GM12892 (cell line): ENCODE measurements around the gene ATP10A.

Experiments used
- DNase-seq: peaks from one replicate; pipeline ENCODE4 v3.0.0; 2011; ENCODE audit not compliant: insufficient read length
- FAIRE-seq: peaks from 2 replicates; lab custom pipeline; 2011; peaks lifted over from hg19 to GRCh38; lab: Jason Lieb, UNC
- POLR2A ChIP-seq: IDR thresholded peaks from 2 replicates; pipeline ENCODE4 v1.6.1; 2011; ENCODE audit warnings: low read depth, low read length, control low read depth
- POLR2AphosphoS5 ChIP-seq: IDR thresholded peaks from 2 replicates; pipeline ENCODE4 v1.6.1; 2011; ENCODE audit warnings: low read depth, low read length, control low read depth
- TAF1 ChIP-seq: IDR thresholded peaks from 2 replicates; pipeline ENCODE4 v1.6.1; 2011; ENCODE audit warnings: low read depth, mild to moderate bottlenecking, control low read depth, low read length, borderline replicate concordance

The ATP10A gene

GRCh38 chr15:25787855-25788520, 75.1 kb downstream of the ATP10A start:
- TF ChIP-seq POLR2AphosphoS5 (no peak), TAF1 (no peak), POLR2A (no peak)
- DNase-seq (no peak), FAIRE-seq (no peak)

GRCh38 chr15:25787381-25787780, 75.7 kb downstream of the ATP10A start:
- FAIRE-seq (no peak), DNase-seq (no peak)
- TF ChIP-seq POLR2AphosphoS5 (no peak), TAF1 (no peak), POLR2A (no peak)

- DNase-seq, result no peak
- FAIRE-seq, result no peak
- no peak for TF ChIP-seq POLR2A
- TF ChIP-seq POLR2AphosphoS5, result no peak
- TF ChIP-seq TAF1, result no peak
These were observed 77.1 kb downstream of the ATP10A start for GRCh38 chr15:25786040-25786439.

GRCh38 chr15:25785641-25786025, 77.5 kb downstream of the ATP10A start:
- TF ChIP-seq POLR2AphosphoS5 (no peak), TAF1 (no peak), POLR2A (no peak)
- DNase-seq (no peak), FAIRE-seq (no peak)

- DNase-seq (no peak), FAIRE-seq (no peak)
- TF ChIP-seq TAF1 (no peak), POLR2A (no peak), POLR2AphosphoS5 (no peak)
These were observed 78.1 kb downstream of the ATP10A start for GRCh38 chr15:25784876-25785640.

GRCh38 chr15:25783607-25784540, 79.3 kb downstream of the ATP10A start:
- no peak for DNase-seq

GRCh38 chr15:25783134-25783533, 80.0 kb downstream of the ATP10A start:
- TF ChIP-seq POLR2AphosphoS5, result no peak
- no peak for TF ChIP-seq TAF1
- TF ChIP-seq POLR2A, result no peak
- DNase-seq (no peak), FAIRE-seq (no peak)

More at GRCh38 chr15:25783607-25784540, 79.3 kb downstream of the ATP10A start:
- FAIRE-seq, result no peak
- TF ChIP-seq POLR2A (no peak), POLR2AphosphoS5 (no peak), TAF1 (no peak)

- no peak for FAIRE-seq
These were observed 82.5 kb downstream of the ATP10A start for GRCh38 chr15:25780479-25781255.

GRCh38 chr15:25778161-25778560, 85.0 kb downstream of the ATP10A start:
- DNase-seq, result no peak
- no peak for FAIRE-seq

More at GRCh38 chr15:25780479-25781255, 82.5 kb downstream of the ATP10A start:
- no peak for TF ChIP-seq POLR2A
- no peak for TF ChIP-seq POLR2AphosphoS5
- DNase-seq, result no peak

GRCh38 chr15:25777037-25777436, 86.1 kb downstream of the ATP10A start:
- TF ChIP-seq POLR2A, result no peak
- FAIRE-seq (no peak), DNase-seq (no peak)

More at GRCh38 chr15:25778161-25778560, 85.0 kb downstream of the ATP10A start:
- TF ChIP-seq POLR2AphosphoS5 (no peak), TAF1 (no peak), POLR2A (no peak)
